ENCODE data around the gene SPRY2.
"Not testable (repeated sequence)": the region's sequence is repeated elsewhere in the genome, so short reads cannot be mapped to it uniquely, and the experiment has no call there.

Gene SPRY2, protein sequence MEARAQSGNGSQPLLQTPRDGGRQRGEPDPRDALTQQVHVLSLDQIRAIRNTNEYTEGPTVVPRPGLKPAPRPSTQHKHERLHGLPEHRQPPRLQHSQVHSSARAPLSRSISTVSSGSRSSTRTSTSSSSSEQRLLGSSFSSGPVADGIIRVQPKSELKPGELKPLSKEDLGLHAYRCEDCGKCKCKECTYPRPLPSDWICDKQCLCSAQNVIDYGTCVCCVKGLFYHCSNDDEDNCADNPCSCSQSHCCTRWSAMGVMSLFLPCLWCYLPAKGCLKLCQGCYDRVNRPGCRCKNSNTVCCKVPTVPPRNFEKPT

DNA sequence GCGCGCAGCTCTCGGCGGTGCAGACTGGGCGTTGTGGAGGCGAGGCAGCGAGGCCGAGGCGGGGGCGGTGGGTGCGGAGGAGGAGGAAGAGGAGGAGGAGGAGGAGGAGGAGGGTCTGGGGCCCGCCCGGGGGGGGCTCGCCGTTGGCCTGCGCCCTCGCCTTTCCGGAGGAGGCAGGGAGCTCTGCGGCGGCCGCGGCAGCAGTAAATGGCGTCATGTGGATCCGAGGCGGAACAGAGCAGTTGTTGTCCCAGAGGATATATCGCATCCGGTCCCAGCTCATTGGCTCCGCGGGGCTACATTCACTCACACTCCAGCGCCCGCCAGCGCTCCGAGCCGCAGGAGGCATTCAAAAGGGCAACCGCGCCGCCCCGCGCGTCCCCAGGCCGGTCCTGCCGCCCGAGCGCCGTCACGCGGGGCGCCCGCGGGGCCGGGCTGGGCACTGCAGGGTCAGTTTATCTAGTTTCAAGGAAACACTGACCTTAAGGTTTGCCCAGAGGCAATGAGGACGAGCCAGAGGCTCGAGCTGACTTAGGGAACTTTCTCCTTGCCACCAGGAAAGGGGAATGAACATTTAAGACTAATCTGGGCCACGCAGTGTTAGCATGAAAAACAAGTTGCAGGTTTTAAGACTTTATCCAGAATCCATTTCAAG, at the start of gene SPRY2:
TSS of gene SPRY2 (minus strand) at position 26 of the 655 bp plus-strand sequence. CDS start 3,421 bp downstream, outside the sequence.
- peak; percentile 90 to 92 for DNase-seq (ENCODE audit: low read depth in 2 of 2)

DNA sequence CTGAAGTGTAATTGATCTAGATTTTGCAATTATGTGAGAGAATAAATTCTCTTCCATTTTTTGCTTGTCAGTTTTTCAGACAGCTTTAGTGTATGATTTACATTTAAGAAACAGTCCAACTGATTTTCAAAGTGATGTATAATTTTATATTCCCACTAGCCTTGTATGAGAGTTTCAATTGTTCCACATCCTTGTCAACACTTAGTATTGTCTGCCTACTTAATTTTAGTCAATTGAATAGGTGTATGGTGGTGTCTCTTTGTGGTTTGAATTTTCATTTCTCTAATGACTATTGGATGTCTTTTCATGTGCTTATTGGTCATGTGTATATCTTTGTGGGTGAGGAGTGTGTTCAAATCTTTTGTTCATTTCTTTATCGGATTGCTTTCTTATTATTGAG, 49.4 kb upstream of the SPRY2 start:
- no peak for DNase-seq (ENCODE audit: low read depth in 2 of 2)

DNA sequence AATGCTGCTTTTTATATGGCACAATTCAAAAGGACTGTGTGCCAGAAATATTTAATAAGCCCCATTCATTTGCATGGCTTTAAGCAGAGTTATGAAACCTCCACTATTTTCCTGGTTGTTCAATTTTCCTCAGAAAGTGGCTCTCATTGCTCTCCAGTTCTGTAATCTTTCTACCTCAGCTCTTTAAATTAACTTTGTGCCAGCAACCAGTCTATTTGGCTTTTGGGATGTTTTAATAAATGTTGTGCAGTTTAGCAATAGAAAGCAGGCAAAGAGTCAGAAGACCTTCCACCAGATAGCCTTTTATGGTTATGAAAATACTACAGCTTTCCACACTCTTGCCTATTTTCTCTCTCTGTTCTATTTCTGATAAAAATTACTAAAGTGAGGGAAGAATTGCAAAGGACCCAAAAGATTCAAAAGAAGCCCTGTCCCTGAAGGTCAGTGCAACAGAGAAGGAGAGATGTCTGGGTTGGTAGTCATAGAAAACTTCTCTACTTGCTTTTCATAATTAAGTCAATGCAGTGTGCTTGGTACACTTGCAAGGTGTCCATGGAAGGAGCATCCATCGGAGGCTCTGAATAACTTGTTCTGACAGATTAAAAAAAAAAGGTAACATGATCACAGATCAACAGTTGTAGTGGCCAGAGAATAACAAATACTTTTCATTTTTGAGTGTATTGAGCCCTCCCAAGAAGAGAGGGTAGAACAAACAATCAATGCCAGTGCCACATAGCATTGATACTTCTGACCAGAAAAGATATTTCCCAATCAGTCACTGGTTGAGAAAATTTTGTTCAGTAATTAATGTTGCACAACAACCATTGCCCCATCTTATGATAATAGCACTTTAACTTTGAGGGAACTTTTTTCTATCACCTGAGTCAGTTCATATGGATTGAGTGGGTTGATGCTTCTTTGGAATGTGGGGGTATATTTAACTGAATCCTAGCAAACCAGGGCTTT, 48.4 kb upstream of the SPRY2 start:
- DNase-seq (ENCODE audit: low read depth in 2 of 2), result no peak

DNA sequence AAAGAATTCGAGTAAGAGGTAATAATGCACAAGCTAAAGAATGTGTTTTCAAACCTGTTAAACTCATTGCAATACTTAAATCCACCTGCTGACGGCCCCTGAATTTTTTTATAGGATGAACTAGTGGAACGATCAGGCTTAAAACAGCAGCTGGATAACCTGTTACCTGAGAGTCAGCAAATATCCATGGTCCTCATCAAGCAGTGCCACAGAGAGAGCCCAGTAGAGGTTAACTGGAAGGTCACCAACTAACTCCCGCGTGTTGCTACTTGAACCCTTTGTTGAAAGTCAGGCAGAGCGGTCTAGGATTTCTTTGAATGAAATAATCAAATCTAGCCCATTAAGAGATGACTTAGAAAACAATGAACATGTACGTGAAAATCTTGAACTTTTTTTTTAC, 47.6 kb upstream of the SPRY2 start:
- no peak for DNase-seq (ENCODE audit: low read depth in 2 of 2)

DNA sequence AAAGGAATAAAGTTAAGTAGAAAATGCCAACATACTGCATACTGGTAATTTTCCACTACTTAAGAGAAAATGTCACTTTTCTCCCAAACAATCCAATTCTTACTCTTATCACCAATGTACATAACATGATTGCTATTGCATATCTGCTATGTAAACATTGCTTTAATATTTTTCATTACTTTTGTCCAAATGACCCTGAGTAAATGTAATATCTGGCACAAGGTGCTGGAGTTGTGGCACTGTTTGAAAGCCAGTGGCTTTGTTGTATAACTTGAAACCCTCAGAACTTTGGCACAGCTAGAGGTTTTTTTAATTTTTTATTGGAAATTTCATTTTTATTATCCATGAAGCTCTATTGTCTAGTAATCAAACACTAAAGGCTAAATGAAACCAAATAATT, 45.7 kb upstream of the SPRY2 start:
- DNase-seq (ENCODE audit: low read depth in 2 of 2), result no peak

DNA sequence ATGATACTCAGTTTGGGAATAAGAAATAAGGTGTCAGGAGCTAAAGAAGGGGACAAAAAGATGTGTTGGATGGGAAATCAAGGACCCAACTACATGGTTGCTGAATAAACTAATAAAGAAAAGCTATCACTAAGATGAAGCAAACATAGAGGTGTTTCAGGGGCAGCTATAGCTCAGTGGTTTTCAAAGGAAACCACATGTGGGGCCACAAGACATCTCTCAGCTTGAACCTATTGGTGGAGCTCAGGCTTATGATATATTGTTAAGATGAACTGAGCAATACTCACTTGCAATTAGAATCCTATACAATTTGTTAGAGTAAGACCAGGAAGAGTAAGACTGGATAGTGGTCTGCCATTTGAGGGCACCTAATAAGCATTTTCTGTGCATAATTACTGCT, 45.1 kb upstream of the SPRY2 start:
- DNase-seq (ENCODE audit: low read depth in 2 of 2), result no peak

DNA sequence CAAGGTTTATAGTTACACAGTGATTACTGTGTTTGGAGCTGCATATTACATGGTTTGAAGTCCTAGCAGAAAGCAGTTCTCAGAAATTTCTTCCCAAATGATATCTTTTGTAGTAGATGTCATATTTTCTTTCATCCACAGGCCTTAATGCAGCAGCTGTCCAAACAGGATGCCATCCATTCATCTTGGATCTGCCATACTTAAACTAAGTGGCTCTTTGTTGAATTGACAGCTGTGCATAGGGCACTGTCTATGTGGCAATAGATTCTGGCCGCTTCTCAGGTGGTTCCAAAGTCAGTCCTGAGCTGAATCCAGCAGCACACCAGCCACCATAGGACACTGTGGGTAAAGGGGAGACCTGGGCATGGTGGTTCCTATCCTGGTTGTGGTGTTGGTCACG, 41.6 kb upstream of the SPRY2 start:
- DNase-seq (ENCODE audit: low read depth in 2 of 2), result no peak

DNA sequence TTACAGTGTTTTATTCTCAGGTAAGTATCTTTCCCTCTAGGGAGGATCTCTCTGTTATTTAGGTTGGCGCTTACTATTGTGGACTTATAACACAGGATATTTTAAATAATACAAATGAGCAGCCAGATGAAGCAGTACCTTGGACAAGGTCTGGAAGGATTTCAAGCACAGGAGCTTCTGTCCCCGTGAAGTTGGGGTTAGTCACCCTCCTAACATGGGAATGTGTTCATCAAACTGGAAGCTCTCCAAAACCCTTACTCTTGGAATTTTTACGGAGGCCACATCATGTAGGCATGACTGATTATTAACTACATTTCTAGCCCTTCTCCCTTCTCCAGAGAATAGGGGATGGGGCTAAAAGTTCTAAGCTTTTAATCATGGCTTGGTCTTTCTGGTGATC, 38.3 kb upstream of the SPRY2 start:
- DNase-seq (ENCODE audit: low read depth in 2 of 2), result peak; percentile 30 to 36

DNA sequence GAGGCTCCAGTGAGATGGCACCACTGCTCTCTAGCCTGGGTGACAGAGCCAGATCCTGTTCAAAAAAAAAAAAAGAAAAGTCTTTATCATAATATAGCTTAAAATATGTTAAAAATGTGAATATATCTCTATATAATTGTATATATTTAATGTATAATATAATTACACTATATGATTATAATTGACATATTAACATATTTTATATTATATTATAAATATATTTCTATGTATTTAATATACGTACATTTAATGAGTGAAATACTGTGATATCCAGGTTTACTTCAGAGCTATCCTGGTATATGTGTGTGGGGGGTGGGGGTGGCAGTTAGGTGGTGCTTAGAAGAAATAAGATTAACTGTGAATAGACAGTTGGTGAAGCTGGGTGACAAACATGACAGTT, 35.6 kb upstream of the SPRY2 start:
- DNase-seq (ENCODE audit: low read depth in 2 of 2), result no peak

DNA sequence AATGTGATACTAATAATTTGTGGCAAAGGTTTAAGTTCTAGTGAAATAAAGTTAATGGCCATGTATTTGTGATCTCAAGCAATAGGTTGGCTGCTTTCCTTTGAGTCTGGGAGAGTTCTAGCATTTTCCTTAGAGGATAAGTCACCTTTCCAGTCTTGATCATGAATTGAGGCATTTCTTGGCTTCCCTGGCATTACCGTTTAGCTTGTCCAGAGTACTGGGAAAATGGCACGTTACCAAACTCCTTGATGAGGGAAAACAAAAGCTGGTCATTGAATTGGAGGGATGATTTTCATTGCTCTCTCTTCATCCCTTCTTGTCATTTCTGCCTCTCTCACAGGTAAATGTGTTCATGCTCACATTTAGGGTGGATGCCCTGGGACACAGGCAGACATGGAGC, 34.0 kb upstream of the SPRY2 start:
- no peak for DNase-seq (ENCODE audit: low read depth in 2 of 2)

DNA sequence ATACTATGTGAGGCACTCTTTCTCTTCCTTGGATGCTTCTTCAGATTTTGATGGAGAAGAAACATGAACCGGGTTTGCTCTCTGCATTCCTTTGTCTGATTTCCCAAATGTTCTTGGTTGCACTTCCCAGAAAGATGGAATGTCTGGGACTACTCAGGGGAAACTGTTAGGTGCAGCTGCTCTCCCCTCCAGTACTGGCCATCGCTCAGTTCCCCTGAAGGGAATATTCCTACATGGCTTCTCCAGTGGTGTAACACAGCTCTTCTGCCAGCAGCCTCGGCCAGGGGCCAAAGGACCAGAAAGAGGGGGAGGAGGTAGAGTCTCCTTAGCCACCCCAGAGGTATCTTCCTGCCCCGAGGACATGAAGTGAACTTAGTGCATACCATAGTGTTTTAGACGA, 33.5 kb upstream of the SPRY2 start:
- no peak for DNase-seq (ENCODE audit: low read depth in 2 of 2)

DNA sequence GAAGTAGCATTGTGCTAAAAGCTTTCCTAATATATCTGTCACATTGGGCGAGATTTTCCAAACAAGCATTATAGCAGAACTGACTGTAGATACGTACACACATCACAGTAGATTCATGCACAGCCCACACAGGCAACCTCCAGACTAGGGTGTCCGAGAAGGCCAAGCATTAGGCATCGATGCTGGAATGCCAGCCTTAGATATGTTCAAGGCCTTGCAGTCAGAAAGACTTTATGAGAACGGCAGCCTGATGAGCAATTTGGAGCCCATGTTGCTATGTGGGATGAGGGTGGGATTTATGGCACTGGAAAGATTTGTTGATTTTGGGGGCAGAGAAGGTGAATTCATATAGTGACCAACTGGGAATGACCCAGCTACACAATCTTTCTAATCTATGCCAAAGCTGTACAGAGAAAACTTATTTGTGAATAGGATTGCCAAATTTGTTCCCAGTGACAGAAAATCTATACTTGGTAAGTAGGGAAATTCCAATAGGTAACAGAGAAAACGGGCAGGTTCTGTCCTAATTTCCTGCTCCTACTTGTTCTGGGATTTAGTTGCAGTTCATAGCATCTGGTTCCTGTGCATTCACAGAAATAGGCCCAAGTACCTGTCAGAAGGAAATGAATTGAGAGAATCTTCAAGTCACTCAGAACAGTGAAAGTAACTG, 31.0 kb upstream of the SPRY2 start:
- DNase-seq (ENCODE audit: low read depth in 2 of 2), result no peak

DNA sequence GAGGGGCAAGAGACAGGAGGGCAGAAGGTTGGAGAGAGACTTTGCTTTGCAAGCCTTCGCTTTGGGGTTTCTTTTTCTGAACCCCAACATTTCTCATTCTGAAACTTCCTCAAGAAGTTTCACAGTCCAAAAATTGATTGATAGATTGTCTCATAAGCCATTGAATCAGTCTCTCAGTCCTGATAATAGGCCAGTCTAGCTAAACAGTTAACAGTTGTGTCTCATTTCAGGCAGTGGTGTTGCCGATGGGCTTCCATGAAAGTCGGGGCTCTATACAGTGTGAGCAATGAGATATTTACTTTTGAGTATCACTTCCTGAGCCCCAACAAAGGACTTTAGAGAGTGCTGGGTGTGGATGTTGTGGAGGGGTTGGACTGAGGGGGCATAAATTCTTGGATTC, 26.5 kb upstream of the SPRY2 start:
- DNase-seq (ENCODE audit: low read depth in 2 of 2), result no peak

DNA sequence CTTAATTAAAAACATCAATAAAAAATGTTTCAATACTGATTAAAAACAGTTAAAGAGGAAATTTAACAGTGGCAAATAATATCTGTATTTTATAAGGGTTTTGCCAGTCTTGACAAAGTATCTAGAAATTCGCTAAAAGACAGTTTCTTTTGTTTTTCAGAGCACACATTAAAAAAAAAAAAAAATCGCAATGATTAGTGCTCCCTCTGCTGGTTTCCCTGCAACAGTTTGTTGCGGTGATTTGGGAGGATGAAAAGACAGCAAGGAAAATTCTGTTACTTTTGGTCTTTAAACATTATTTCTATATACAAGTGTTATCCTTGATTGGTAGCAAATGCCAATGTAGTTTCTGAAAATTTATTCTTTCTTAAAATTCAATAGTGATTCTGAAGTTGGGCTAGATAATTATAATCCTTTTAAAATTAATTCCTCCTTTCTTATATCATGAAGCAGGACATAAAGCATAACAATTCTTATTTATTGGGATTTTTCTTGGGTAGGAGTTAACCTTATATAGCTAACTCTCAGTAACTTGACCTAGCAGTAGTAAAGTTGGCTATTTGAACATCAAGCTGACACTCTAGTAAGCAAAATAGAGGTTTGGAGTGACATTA, 23.1 kb upstream of the SPRY2 start:
- no peak for DNase-seq (ENCODE audit: low read depth in 2 of 2)

DNA sequence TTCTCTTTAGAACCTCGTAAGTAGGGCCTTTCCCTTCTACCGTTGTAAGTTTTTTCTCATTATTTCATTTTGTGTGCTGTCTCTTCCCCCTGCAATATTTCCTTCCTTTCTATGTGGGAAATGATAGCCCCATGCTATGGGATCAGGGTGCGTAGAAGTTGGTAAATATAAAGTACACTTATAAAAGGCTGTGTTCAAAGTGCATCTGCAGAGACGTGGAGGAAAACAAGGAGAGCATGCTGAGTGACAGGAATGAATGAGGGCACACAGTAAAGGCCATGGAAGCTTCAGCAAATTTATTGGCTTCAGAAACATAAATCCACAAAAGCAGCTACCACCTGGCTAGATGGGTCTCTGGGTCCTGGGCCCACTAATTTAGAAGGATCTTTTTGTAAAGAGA, 21.6 kb upstream of the SPRY2 start:
- DNase-seq (ENCODE audit: low read depth in 2 of 2), result no peak

DNA sequence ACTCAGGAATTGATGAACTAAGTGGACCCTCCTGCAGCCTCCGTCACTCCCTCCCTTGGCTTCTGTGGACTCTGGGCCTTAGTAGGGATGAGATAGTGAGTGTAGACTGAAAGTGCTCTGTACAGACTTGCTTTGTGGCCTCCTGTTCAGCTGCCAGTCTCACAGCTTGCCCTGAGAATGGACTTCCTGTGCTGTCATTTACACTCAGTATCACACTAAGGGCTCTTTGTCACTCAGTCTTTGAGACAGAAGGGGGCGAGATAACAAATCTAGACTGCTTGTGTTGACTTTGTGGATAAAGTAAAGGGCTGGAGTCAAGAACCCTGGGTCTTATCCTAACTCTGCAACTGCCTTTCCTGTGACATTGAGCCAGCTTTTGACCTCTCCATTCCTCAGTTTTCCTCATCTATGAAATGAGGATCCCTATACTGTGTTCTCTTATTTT, 21.0 kb upstream of the SPRY2 start:
- no peak for DNase-seq (ENCODE audit: low read depth in 2 of 2)

DNA sequence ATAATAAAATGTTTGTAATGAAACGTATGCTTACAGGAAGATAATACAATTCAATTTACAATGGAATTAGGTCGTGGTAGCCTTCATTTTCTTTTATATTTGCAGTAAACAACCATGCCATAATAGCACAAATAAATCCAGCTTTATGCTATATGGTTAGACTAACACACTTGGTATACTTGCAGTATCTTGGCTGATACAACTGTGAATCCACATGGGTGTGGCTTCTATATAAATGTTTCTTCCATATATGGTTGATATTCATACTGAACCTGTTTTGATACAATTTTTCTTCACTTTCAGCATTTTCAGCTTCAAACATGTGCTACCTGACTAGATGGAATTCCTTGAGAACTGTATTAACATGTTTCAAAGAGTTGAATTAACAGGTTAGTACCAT, 20.4 kb upstream of the SPRY2 start:
- no peak for DNase-seq (ENCODE audit: low read depth in 2 of 2)

DNA sequence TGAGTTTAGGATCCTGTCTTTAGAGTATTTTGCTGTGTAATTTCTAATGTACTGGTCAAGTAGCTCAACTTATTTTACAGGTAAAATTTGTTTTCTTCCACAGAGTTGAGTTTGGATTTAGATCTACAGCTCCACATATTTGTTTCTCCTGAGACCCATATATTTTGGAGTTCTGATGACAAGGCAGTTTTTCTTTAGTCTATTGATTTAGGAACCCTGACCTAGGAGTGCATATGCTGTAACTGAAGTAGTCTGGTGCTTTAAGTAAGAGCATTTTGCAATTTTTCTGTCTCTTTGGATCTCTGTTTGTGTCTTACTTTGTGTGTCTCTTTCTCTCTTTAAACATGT, 19.5 kb upstream of the SPRY2 start:
- no peak for DNase-seq (ENCODE audit: low read depth in 2 of 2)

DNA sequence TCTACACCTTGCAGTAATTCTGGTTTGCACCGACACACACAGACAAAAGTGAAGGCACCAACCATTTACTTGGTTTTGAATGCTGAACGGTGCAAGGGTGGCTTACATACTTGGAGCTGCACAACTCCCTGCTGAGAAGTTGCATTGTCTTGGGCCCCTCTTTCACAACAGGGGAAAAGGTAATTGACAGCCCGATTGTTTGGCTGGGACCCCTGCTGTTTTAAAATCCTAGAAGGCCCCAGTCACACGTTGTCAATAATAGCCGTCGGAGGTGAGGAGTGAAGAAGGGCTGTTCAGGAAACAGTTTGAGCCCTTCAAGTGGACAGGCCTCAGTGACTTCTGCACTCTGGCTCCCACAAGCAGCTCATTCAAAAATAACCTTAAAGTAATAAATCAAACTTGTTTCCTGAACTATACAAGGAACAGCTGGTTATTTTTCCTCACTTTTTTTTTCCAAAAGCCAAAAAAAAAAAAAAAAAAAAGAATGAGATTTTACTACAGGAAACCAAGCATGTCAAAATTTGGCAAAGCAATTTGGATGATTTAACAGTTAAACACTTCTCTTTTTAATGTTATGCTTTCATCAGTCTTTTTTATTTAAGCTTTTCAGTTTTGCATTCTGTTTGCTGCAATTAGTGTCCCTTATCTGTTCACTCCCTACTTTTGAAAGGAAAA, 19.0 kb upstream of the SPRY2 start:
- no peak for DNase-seq (ENCODE audit: low read depth in 2 of 2)

DNA sequence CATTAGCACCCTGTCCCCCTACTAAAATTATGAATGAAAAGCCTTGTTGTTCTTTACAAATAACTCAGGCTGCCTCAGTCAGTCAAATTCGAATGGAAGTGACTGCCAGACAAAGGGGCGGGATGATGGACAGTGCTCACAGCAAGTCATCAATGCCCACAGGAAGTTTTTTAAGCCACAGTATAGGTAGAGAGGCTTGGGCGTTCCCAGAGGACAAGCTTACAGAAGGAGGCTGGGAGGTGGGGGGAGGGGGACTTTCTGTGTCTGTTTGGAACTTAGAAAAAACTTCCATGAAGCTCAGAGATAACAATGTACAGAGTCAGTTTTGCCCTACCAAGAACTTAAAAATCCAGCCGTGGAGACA, 18.5 kb upstream of the SPRY2 start:
- DNase-seq (ENCODE audit: low read depth in 2 of 2), result no peak

DNA sequence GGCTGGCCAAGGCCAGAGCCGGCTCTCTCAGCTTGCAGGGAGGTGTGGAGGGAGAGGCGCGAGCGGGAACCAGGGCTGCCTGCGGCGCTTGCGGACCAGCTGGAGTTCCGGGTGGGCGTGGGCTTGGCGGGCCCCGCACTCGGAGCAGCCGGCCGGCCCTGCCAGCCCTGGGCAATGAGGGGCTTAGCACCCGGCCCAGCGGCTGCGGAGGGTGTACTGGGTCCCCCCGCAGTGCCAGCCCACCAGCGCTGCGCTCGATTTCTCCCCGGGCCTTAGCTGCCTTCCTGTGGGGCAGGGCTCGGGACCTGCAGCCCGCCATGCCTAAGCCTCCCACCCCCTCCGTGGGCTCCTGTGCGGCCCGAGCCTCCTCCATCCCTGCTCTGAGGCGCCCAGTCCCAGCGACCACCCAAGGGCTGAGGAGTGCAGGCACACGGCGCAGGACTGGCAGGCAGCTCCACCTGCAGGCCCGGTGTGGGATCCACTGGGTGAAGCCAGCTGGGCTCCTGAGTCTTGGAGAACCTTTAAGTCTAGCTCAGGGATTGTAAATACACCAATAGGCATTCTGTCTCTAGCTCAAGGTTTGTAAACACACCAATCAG, 14.7 kb upstream of the SPRY2 start:
- DNase-seq (ENCODE audit: low read depth in 2 of 2), result not testable (repeated sequence)

Data from fibroblast of skin of left quadriceps (primary cell).